Kidney (tissue), 14 donors: ENCODE measurements around the gene SMTN. TPM values are rescaled to one million over a fixed set of nuclear protein-coding genes. Genes with fewer than 3 reads are reported as not detected.

Experiments used
- DNase-seq, 5 donors: peaks; one replicate each; pipeline ENCODE4 v3.0.0-alpha.2; 2013 to 2020
- FAIRE-seq: peaks from 2 replicates; lab custom pipeline; 2012; peaks lifted over from hg19 to GRCh38; lab: Jason Lieb, UNC
- H3K27ac ChIP-seq, 2 donors: one replicate each; pipeline ENCODE4 v1.7.0; 2013; ENCODE audit warnings: low read depth in 2 of 2, low read length in 2 of 2, inconsistent platforms in 1 of 2
- H3K27me3 ChIP-seq: one replicate; pipeline ENCODE4 v1.7.1; 2013; ENCODE audit warnings: low read length, inconsistent platforms; ENCODE audit not compliant: control insufficient read depth, insufficient read depth
- H3K36me3 ChIP-seq, 3 donors: one replicate each; pipeline versions ENCODE4 v1.7.0 to v1.7.1; 2013; ENCODE audit warnings: low read length in 3 of 3, control low read depth in 1 of 3, inconsistent platforms in 1 of 3; ENCODE audit not compliant: insufficient read depth in 3 of 3, control insufficient read depth in 2 of 3
- H3K4me1 ChIP-seq, 3 donors: one replicate each; pipeline versions ENCODE4 v1.7.0 to v1.7.1; 2013; ENCODE audit warnings: low read length in 3 of 3, inconsistent platforms in 1 of 3, low read depth in 1 of 3; ENCODE audit not compliant: control insufficient read depth in 2 of 3, insufficient read depth in 2 of 3
- H3K4me3 ChIP-seq, 3 donors: one replicate each; pipeline versions ENCODE4 v1.7.0 to v1.8.1; 2013; ENCODE audit warnings: low read length in 3 of 3, control low read depth in 1 of 3, inconsistent platforms in 1 of 3
- H3K9ac ChIP-seq, 3 donors: one replicate each; pipeline versions ENCODE4 v1.7.0 to v1.7.1; 2013; ENCODE audit warnings: low read length in 3 of 3, control low read depth in 1 of 3, inconsistent platforms in 1 of 3
- H3K9me3 ChIP-seq, 3 donors: one replicate each; pipeline versions ENCODE4 v1.7.0 to v1.7.1; 2013; ENCODE audit warnings: low read length in 3 of 3, control low read depth in 1 of 3, inconsistent platforms in 1 of 3; ENCODE audit not compliant: control insufficient read depth in 2 of 3, insufficient read depth in 1 of 3
- intact Hi-C: fragments of 100-400 bp; cut with DNase I; formaldehyde crosslinking; loops from one replicate; pipeline ENCODE4 v1.11.1; 2022
- polyA plus RNA-seq: library from polyadenylated mRNA; stranded (reverse); fragments of 350-450 nt; fragmentation: Illumina TruSeq; extraction: RNeasy Lipid Tissue Mini Kit (QIAGEN cat#74804); gene quantifications from one replicate; pipeline ENCODE4 v1.2.3, GENCODE V29; 2014; ENCODE audit warnings: low read depth, low replicate concordance; ENCODE audit not compliant: insufficient read depth
- total RNA-seq: library from RNA; stranded (reverse); fragmentation: NEBNext Ultra II Directional; extraction: Animal tissue kit (Norgen Biotek cat#: 25700); gene quantifications from one replicate; pipeline ENCODE4 v1.2.1, GENCODE V29; 2021
- TF ChIP-seq, protein P1 (sequence below): IDR thresholded peaks from 3 replicates; pipeline ENCODE4 v1.5.1; 2012; ENCODE audit warnings: mild to moderate bottlenecking, moderate library complexity, borderline replicate concordance; ENCODE audit not compliant: insufficient read depth; ENCODE audit errors: extremely low read depth
- donor health status: control.
- donor health status: control.
- donor health status: control.
- donor health status: control.
- donor health status: control.
- donor health status: DM: yes; HTN: yes; CAD: no.
- donor health status: Normal renal cell carcinoma (clear cell type).

SMTN gene
- total and polyA plus RNA-seq, 2 donors from 2014 or later = 64.4 to 67.7 TPM

DNA sequence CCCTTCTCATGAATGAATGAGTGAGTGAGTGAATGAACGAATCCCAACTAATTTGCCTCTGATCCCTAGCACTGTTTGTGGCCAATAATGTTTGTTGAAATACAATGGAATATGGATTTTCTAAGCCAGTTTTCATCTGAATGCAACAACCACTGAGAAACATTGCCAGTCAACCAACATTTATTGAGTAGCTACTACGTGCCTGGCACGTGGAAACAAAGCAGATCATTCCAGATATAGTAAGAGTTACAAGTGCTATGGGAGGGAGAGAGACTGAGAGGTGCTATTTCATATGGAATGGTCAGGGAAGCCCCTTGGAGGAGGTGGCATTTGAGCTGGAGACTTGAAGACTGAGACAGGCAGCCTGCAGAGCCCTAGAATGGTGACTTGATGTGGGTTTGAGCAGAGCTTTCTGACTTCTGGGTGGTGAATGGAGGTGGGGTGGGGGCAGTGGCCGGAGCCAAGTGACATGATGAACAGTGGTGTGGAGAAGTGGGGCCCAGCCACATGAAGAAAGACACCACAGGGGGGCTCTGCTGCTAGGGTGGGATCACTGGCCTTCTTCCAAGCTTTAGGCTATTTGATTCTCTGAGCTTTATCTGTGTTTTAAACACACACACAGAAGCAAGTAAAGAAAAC, 35.1 kb upstream of the SMTN start:
- Histone ChIP-seq H3K9ac (peak overlapping the region in 1 of 3 donors; percentile 40), H3K27ac (peak overlapping the region in 1 of 2 donors; percentile 74)
- no peak for DNase-seq

DNA sequence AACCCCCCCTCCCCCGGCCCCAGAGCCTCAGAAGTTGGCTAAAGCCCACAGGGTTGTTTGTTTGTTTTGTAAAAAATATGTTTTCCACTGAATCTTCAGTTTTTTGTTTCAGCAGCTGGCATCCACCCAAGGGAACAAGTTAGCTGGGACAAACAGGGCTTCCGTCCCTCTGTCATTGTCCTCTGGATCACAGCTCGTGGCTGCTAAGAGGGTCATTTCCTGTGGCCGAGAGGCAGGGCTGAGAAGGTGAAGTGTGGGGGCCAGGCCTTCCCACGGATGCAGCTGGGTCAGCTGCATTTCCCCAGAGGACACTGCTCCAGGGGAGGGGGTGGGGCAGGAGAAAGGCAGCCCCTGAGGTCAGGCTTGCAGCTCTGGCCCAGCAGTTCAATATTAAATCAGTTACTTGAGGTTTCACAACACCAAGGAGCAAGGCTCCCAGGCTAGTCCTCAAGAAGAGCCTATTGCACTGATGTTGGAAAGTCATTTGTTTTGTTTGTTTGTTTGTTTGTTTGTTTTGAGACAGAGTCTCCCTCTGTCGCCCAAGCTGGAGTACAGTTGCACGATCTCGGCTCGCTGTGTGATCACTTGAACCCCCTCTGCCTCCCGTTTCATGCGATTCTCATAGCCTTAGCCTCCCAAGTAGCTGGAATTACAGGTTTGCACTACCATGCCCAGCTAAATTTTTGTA, 34.4 kb upstream of the SMTN start:
- Histone ChIP-seq H3K4me3 (no peak overlapping the region), H3K4me1 (peaks cover 0 to 6% (median 6%) of the 10 kb centered on the region in 3 donors), H3K9ac (no peak overlapping the region), H3K9me3 (no peaks in the 10 kb centered on the region), H3K27me3 (no peaks in the 10 kb centered on the region), H3K36me3 (no peaks in the 10 kb centered on the region), H3K27ac (peak overlapping the region in 1 of 2 donors; percentile 74)
- intact Hi-C loops = no loop called here
- FAIRE-seq (no peak), DNase-seq (peak; percentile 70 to 95 (median 82))
- TF ChIP-seq, protein P1, sequence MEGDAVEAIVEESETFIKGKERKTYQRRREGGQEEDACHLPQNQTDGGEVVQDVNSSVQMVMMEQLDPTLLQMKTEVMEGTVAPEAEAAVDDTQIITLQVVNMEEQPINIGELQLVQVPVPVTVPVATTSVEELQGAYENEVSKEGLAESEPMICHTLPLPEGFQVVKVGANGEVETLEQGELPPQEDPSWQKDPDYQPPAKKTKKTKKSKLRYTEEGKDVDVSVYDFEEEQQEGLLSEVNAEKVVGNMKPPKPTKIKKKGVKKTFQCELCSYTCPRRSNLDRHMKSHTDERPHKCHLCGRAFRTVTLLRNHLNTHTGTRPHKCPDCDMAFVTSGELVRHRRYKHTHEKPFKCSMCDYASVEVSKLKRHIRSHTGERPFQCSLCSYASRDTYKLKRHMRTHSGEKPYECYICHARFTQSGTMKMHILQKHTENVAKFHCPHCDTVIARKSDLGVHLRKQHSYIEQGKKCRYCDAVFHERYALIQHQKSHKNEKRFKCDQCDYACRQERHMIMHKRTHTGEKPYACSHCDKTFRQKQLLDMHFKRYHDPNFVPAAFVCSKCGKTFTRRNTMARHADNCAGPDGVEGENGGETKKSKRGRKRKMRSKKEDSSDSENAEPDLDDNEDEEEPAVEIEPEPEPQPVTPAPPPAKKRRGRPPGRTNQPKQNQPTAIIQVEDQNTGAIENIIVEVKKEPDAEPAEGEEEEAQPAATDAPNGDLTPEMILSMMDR = no peak

More for the DNA sequence above, 35.1 kb upstream of the SMTN start:
- Histone ChIP-seq H3K36me3 (no peaks in the 10 kb centered on the region), H3K4me1 (peaks cover 0 to 6% (median 6%) of the 10 kb centered on the region in 3 donors), H3K27me3 (no peaks in the 10 kb centered on the region), H3K9me3 (no peaks in the 10 kb centered on the region), H3K4me3 (no peak overlapping the region)
- intact Hi-C loops = no loop called here
- FAIRE-seq = no peak
- TF ChIP-seq, protein P1 = no peak

DNA sequence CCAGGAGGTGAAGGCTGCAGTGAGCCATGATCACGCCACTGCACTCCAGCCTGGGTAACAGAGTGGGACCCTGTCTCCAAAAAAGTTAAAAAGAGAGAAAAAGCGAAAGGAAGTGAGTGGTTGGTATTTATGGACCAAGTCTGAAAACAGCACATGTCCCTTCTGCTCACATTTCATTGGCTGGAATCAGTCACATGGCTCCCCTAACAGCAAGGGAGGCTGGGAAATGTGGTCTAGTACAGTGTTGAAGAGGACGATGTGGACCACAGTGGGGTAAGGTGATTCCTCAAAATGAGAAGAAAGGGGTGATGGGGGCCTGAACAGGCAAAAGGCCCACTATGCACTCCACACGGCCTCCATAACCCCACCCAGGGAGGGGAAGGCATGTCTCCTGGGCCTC, 32.5 kb upstream of the SMTN start:
- no peaks in the 10 kb centered on the region for H3K27me3 ChIP-seq
- intact Hi-C loops = no loop called here
- H3K36me3 ChIP-seq = no peaks in the 10 kb centered on the region
- no peak for FAIRE-seq
- no peak overlapping the region for H3K9ac ChIP-seq
- H3K4me1 ChIP-seq = peaks cover 0 to 6% (median 6%) of the 10 kb centered on the region in 3 donors
- H3K27ac ChIP-seq = no peak overlapping the region
- no peak for DNase-seq
- TF ChIP-seq, protein P1 = no peak
- no peaks in the 10 kb centered on the region for H3K9me3 ChIP-seq
- no peak overlapping the region for H3K4me3 ChIP-seq
